ENCODE data around the gene ST3GAL4.

Gene ST3GAL4

DNA sequence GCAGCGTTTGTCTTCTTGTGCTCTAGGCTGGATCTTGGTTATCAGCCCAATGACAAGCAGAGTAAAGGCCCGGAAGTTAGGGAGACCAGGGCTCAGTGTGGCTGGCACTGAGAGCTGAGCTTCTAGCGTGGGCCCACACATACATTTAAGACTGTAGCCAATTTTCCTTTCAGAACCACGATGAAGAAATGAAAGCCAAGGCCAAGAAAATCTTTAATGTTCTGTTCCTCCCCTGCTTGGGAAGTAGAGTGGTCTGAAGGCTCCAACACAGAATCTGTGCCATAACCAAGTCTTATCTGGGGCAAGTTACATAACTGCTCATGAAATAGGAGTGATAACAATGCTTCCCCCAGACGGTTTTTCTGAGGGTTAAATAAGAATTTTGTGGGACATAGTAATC is 4.7 kb upstream of the ST3GAL4 start:
- Histone ChIP-seq H3K4me3 (ENCODE audit: low read depth, low read length) (no peak overlapping the region), H3K36me3 (ENCODE audit: control insufficient read depth in 2 of 2, insufficient read depth in 1 of 2, low read length in 2 of 2) (peaks cover 0 to 7% of the 10 kb centered on the region in 2 experiments; a peak in 1 of 3 replicates), H3K4me1 (ENCODE audit: control insufficient read depth, insufficient read depth, low read length) (no peaks in the 10 kb centered on the region), H3K9me3 (ENCODE audit: control insufficient read depth, insufficient read depth, low read depth, low read length) (no peaks in the 10 kb centered on the region), H3K27ac (ENCODE audit: extremely low read depth, low read depth, low read length) (no peak overlapping the region)
- CTCF ChIA-PET, result no interaction called here
- POLR2A ChIA-PET, result no interaction called here
- TF ChIP-seq ZBTB6 (tag by site-specific recombination; IDR thresholded peaks at IDR 0.05) (no peak), ZNF664 (tag by site-specific recombination; IDR thresholded peaks at IDR 0.05) (0 out of 2 replicates have a peak, but pooled peaks have one; percentile 18), ZNF600 (tag by site-specific recombination; IDR thresholded peaks at IDR 0.05) (0 out of 2 replicates have a peak, but pooled peaks have one; percentile 14)

DNA sequence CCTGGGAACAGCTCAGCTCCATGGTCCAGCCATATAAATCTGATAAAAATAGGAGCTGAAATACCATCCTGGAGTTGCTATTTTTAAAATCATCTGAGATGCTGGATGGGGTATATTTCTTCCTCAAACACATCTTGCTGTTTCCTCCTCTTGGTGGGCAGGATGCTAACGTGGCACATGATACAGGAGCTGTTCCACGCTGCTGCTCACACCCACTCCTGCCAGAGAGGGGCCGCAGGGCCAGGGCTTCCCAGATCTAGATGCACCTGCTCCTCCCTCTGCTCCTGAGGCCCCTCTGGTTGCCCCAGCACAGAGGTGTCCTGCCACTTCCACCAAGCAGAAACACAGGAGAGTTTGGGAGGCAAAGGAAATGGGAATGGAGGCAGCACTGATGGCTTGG is 3.3 kb upstream of the ST3GAL4 start:
- H3K36me3 ChIP-seq (ENCODE audit: control insufficient read depth in 2 of 2, insufficient read depth in 1 of 2, low read length in 2 of 2), result peaks cover 0 to 7% of the 10 kb centered on the region in 2 experiments; a peak in 1 of 3 replicates
- ChIA-PET POLR2A (no interaction called here), CTCF (no interaction called here)
- TF ChIP-seq, protein P1, sequence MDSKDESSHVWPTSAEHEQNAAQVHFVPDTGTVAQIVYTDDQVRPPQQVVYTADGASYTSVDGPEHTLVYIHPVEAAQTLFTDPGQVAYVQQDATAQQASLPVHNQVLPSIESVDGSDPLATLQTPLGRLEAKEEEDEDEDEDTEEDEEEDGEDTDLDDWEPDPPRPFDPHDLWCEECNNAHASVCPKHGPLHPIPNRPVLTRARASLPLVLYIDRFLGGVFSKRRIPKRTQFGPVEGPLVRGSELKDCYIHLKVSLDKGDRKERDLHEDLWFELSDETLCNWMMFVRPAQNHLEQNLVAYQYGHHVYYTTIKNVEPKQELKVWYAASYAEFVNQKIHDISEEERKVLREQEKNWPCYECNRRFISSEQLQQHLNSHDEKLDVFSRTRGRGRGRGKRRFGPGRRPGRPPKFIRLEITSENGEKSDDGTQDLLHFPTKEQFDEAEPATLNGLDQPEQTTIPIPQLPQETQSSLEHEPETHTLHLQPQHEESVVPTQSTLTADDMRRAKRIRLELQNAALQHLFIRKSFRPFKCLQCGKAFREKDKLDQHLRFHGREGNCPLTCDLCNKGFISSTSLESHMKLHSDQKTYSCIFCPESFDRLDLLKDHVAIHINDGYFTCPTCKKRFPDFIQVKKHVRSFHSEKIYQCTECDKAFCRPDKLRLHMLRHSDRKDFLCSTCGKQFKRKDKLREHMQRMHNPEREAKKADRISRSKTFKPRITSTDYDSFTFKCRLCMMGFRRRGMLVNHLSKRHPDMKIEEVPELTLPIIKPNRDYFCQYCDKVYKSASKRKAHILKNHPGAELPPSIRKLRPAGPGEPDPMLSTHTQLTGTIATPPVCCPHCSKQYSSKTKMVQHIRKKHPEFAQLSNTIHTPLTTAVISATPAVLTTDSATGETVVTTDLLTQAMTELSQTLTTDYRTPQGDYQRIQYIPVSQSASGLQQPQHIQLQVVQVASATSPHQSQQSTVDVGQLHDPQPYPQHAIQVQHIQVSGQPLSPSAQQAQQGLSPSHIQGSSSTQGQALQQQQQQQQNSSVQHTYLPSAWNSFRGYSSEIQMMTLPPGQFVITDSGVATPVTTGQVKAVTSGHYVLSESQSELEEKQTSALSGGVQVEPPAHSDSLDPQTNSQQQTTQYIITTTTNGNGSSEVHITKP (tag by site-specific recombination; IDR thresholded peaks at IDR 0.05), result no peak
- no peak for TF ChIP-seq GFI1B (tag by site-specific recombination; IDR thresholded peaks at IDR 0.05)
- no peak for TF ChIP-seq ZNF202 (tag by site-specific recombination; IDR thresholded peaks at IDR 0.05; ENCODE audit: borderline replicate concordance)
- TF ChIP-seq YY2 (tag by site-specific recombination; IDR thresholded peaks at IDR 0.05), result no peak
- 0 out of 2 replicates have a peak, but pooled peaks have one; percentile 31 for TF ChIP-seq ZNF341 (tag by site-specific recombination; IDR thresholded peaks at IDR 0.05; ENCODE audit: low read depth)
- TF ChIP-seq ZEB2 (tag by site-specific recombination; IDR thresholded peaks at IDR 0.05), result no peak
- TF ChIP-seq ZNF280C (tag by site-specific recombination; IDR thresholded peaks at IDR 0.05), result no peak
- no peak overlapping the region for H3K4me3 ChIP-seq (ENCODE audit: low read depth, low read length)
- H3K4me1 ChIP-seq (ENCODE audit: control insufficient read depth, insufficient read depth, low read length), result no peaks in the 10 kb centered on the region
- no peak overlapping the region for H3K27ac ChIP-seq (ENCODE audit: extremely low read depth, low read depth, low read length)
- no peaks in the 10 kb centered on the region for H3K9me3 ChIP-seq (ENCODE audit: control insufficient read depth, insufficient read depth, low read depth, low read length)

DNA sequence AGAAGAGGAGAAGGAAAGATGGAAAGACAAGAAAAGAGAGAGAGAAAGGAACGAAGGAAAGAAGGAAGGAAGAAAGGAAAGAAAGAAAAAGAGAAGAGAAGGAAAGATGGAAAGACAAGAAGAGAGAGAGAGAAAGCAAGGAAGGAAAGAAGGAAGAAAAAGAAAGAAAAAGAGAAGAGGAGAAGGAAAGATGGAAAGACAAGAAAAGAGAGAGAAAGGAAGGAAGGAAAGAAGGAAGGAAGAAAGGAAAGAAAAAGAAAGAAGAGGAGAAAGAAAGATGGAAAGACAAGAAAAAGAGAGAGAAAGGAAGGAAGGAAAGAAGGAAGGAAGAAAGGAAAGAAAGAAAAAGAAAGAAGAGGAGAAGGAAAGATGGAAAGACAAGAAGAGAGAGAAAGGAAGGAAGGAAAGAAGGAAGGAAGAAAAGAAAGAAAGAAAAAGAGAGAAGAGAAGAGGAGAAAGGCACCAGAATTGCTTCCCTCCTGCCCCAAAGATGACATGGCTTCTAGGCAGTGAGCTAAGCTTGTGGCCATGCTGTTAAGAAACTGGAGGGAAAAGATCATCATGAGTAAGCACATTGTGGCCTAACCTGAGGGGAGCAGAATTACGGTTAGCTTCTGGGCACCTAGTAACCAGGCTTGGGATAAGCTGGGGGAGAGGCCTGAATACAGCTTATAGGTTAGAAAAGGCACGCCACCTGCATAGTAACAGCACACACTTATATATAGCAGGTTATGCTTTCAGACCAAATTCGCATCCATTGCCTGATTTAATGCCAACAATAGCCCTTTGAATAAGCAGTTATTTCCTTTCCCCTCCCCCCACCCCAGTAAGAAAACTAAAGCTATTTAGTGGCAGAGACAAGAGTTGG is 2.3 kb upstream of the ST3GAL4 start:
- Histone ChIP-seq H3K4me3 (ENCODE audit: low read depth, low read length) (no peak overlapping the region), H3K9me3 (ENCODE audit: control insufficient read depth, insufficient read depth, low read depth, low read length) (no peaks in the 10 kb centered on the region), H3K36me3 (ENCODE audit: control insufficient read depth in 2 of 2, insufficient read depth in 1 of 2, low read length in 2 of 2) (peaks cover 0 to 7% of the 10 kb centered on the region in 2 experiments; a peak in 1 of 3 replicates), H3K27ac (ENCODE audit: extremely low read depth, low read depth, low read length) (no peak overlapping the region), H3K4me1 (ENCODE audit: control insufficient read depth, insufficient read depth, low read length) (no peaks in the 10 kb centered on the region)
- POLR2A ChIA-PET, result interaction anchor here (0.6 to 1.2 kb wide), 2 partner anchors 35 to 78 kb away, joined by 3 read pairs; no protein-coding TSS in a partner anchor
- CTCF ChIA-PET, result interaction anchor here (0.5 to 1.9 kb wide), 2 partner anchors 11 to 42 kb away, joined by 3 to 6 read pairs; no protein-coding TSS in a partner anchor
- TF ChIP-seq ZNF791 (tag by site-specific recombination; IDR thresholded peaks at IDR 0.05) (no peak), ZBTB21 (tag by site-specific recombination; IDR thresholded peaks at IDR 0.05) (no peak), ZNF366 (tag by site-specific recombination; conservative IDR thresholded peaks at IDR 0.05) (peak; percentile 95), SETDB1 (IDR thresholded peaks at IDR 0.05; ENCODE audit: insufficient read length, low read length) (no peak), ZNF37A (tag by site-specific recombination; IDR thresholded peaks at IDR 0.05) (no peak), ZNF623 (tag by site-specific recombination; IDR thresholded peaks at IDR 0.05) (no peak), BCL11B (tag by site-specific recombination; IDR thresholded peaks at IDR 0.05; ENCODE audit: low read depth) (no peak), ZNF266 (tag by site-specific recombination; IDR thresholded peaks at IDR 0.05; ENCODE audit: low read depth) (no peak), ZNF747 (tag by site-specific recombination; IDR thresholded peaks at IDR 0.05) (no peak), ZSCAN23 (tag by site-specific recombination; IDR thresholded peaks at IDR 0.05) (0 out of 2 replicates have a peak, but pooled peaks have one; percentile 31), ZNF549 (tag by site-specific recombination; IDR thresholded peaks at IDR 0.05) (no peak), ZNF548 (tag by site-specific recombination; IDR thresholded peaks at IDR 0.05) (no peak)
